ENCODE measurements around the gene SVOPL. TPM values are rescaled to one million over a fixed set of nuclear protein-coding genes. Genes with fewer than 3 reads are reported as not detected.

The SVOPL gene
- total RNA-seq, 1 experiment from 2014 or later, result 1.1 TPM

GRCh38 chr7:138565451-138566114 is 135.6 kb downstream of the SVOPL start:
- H3K14ac ChIP-seq (ENCODE audit: insufficient read depth, low read length), result no peak overlapping the region
- peaks cover 25 to 37% of the 10 kb centered on the region in 2 experiments for H3K9me3 Mint-ChIP-seq
- TF ChIP-seq CTCF (conservative IDR thresholded peaks at IDR 0.05), result no peak
- peaks cover 83 to 96% (median 93%) of the 10 kb centered on the region in 3 experiments for H3K36me3 Mint-ChIP-seq (ENCODE audit: insufficient read depth in 1 of 3, low read depth in 3 of 3)
- no peak overlapping the region for H4K5ac ChIP-seq (ENCODE audit: insufficient read length, low read depth, low read length)
- no peak overlapping the region for H2AK5ac ChIP-seq (ENCODE audit: insufficient read length, low read length)
- H2BK20ac ChIP-seq (ENCODE audit: low read depth, low read length, poor library complexity, severe bottlenecking), result no peak overlapping the region
- no peaks in the 10 kb centered on the region for H3K79me2 ChIP-seq (ENCODE audit: insufficient read depth, low read length)
- H3K4me2 ChIP-seq (ENCODE audit: insufficient read depth, insufficient read length, low read length), result no peak overlapping the region
- H2BK5ac ChIP-seq (ENCODE audit: insufficient read length, low read length), result no peak overlapping the region
- no peak overlapping the region for H2AFZ ChIP-seq (ENCODE audit: low read length)
- no peak overlapping the region for H4K8ac ChIP-seq (replicated peaks; ENCODE audit: insufficient read length, low read depth, low read length)
- no peaks in the 10 kb centered on the region for H3K23me2 ChIP-seq (ENCODE audit: insufficient read length, low read depth, low read length, poor library complexity, severe bottlenecking)
- no peaks in the 10 kb centered on the region for H3K27me3 ChIP-seq (ENCODE audit: insufficient read depth, low read length)
- H3K27me3 Mint-ChIP-seq (ENCODE audit: low read depth), result peaks cover 2% of the 10 kb centered on the region; the same call in 1 of the 2 replicates
- no CpG with 5 or more reads among the region's 8 CpGs for WGBS (ENCODE audit: extremely low coverage, insufficient read length, low lambda C conversion rate)
- peaks cover 20 to 34% of the 10 kb centered on the region in 2 experiments for H3K4me1 Mint-ChIP-seq
- H3K4me1 ChIP-seq (ENCODE audit: insufficient read depth, low read length), result no peaks in the 10 kb centered on the region
- H4K91ac ChIP-seq (ENCODE audit: insufficient read length, low read depth, low read length), result no peak overlapping the region
- no peak overlapping the region for H2BK12ac ChIP-seq (ENCODE audit: insufficient read length, low read depth, low read length)
- H3K9ac ChIP-seq (ENCODE audit: extremely low read depth, insufficient read length, low read length), result no peak overlapping the region
- no peak overlapping the region for H3K56ac ChIP-seq (ENCODE audit: insufficient read length, low read depth, low read length)
- no peak overlapping the region for H3K23ac ChIP-seq (ENCODE audit: insufficient read length, low read depth, low read length)
- peak overlapping the region in 2 of 3 experiments; percentile 81 to 89; a peak in 4 of 7 replicates for H3K27ac Mint-ChIP-seq
- H3K79me1 ChIP-seq (ENCODE audit: insufficient read depth, low read depth, low read length, poor library complexity, severe bottlenecking), result no peaks in the 10 kb centered on the region
- H3K27ac ChIP-seq (ENCODE audit: insufficient read length, low read depth, low read length), result no peak overlapping the region
- H2BK15ac ChIP-seq (ENCODE audit: low read depth, low read length), result no peak overlapping the region
- H3K4ac ChIP-seq (ENCODE audit: low read depth, low read length), result no peak overlapping the region
- H2BK120ac ChIP-seq (ENCODE audit: low read depth, low read length, poor library complexity, severe bottlenecking), result no peak overlapping the region
- H3K9me3 ChIP-seq (ENCODE audit: control insufficient read depth, low read depth, low read length), result peaks cover 51% of the 10 kb centered on the region
- no peak overlapping the region for H3T11ph ChIP-seq (ENCODE audit: low read length)
- H3K18ac ChIP-seq (ENCODE audit: insufficient read length, low read depth, low read length), result no peak overlapping the region
- H4K20me1 ChIP-seq (ENCODE audit: control insufficient read depth, insufficient read depth, insufficient read length), result no peaks in the 10 kb centered on the region
- H3K4me3 Mint-ChIP-seq, result no peak overlapping the region
- peak; percentile 41 for DNase-seq
